Endothelial cell of umbilical vein (primary cell): ENCODE data around the gene UGT8.

Source experiments
- CTCF ChIP-seq, 2 donors: IDR thresholded peaks; 1 replicate in 1 of 2; 2 replicates in 1 of 2; pipeline ENCODE4 v1.5.1; 2011; ENCODE audit warnings: low read length in 2 of 2, mild to moderate bottlenecking in 2 of 2, moderate library complexity in 2 of 2, control low read depth in 1 of 2, inconsistent platforms in 1 of 2, low read depth in 1 of 2; ENCODE audit not compliant: insufficient read depth in 1 of 2; ENCODE audit errors: extremely low read depth in 1 of 2
- EZH2 ChIP-seq: IDR thresholded peaks from 2 replicates; pipeline ENCODE4 v1.6.1; 2012; ENCODE audit warnings: borderline replicate concordance, low read depth, mild to moderate bottlenecking, moderate library complexity, low read length, inconsistent platforms; ENCODE audit not compliant: severe bottlenecking
- MAX ChIP-seq: IDR thresholded peaks from 2 replicates; pipeline ENCODE4 v1.6.1; 2011; ENCODE audit not compliant: insufficient read depth, insufficient read length
- POLR2A ChIP-seq: IDR thresholded peaks from 2 replicates; pipeline ENCODE4 v1.6.1; 2012; ENCODE audit warnings: low read depth, mild to moderate bottlenecking, control low read depth, low read length

GRCh38 chr4:114613560-114613959 lies 15.0 kb downstream of the UGT8 start:
- TF ChIP-seq POLR2A (no peak), CTCF (IDR thresholded peaks at IDR 0.05; ENCODE audit: extremely low read depth in 1 of 2, insufficient read depth in 1 of 2, low read depth in 1 of 2, low read length in 2 of 2) (no peak), EZH2 (no peak), MAX (no peak)
